Heart left ventricle (tissue), 13 donors: Measurements from ENCODE around the gene PACSIN1.

Experiments
- CTCF ChIP-seq, 12 donors: fragments of 200-600 bp; sonication (generic) in 4 of 12; IDR thresholded peaks; one replicate each; pipeline versions ENCODE4 v1.5.0 to v1.8.0; 2018 to 2022; ENCODE audit warnings: antibody characterized with exemption in 12 of 12, mild to moderate bottlenecking in 5 of 12
- POLR2A ChIP-seq, 2 donors: fragments of 450-650 bp; IDR thresholded peaks; one replicate each; pipeline ENCODE4 v1.6.1; 2017; ENCODE audit warnings: antibody characterized with exemption in 2 of 2, mild to moderate bottlenecking in 2 of 2, moderate library complexity in 2 of 2
- donor health status: ischemic (EF 13 %, LVEDD 7.1; RV severe dilation, severe dysfunction).
- donor health status: DM: no; HTN: yes; CAD: no.
- donor health status: DM: no; HTN: no; CAD: no.
- donor health status: ischemic (EF 25% LVEDD 6.9; RV normal size, moderate dysfunction).
- donor health status: ischemic (EF 25% LVEDD 5.7; RV mildly dilated, moderate dysfunction).
- donor health status: ischemic (EF 35%, LVEDD 5.7; RV mildly dilated, moderate dysfunction).
- donor health status: nonischemic (EF 11% LVEDD 7.7; RV severe dilation, severe dysfunction).
- donor health status: DM: yes; HTN: yes; CAD: no.
- donor health status: PGD.
- donor health status: ischemic (EF 29% LVEDD 5.4; RV normal size, mild dysfunction).
- donor health status: nonischemic (EF 23%, LVEDD 6.1; RV moderate dilation, normal function).

- TF ChIP-seq CTCF (IDR thresholded peaks at IDR 0.05), result no peak
- TF ChIP-seq POLR2A (IDR thresholded peaks at IDR 0.05), result no peak
Measured at GRCh38 chr6:34465531-34466241, at the start of gene PACSIN1.
